H1 (cell line): Measurements from ENCODE around the gene LPXN. TPM values are rescaled to one million over a fixed set of nuclear protein-coding genes. Genes with fewer than 3 reads are reported as not detected.

ENCODE experiments used
- BACH1 ChIP-seq: IDR thresholded peaks from 2 replicates; pipeline ENCODE4 v1.6.1; 2012; ENCODE audit warnings: low read length, improper control_type of control experiment
- BCL11A ChIP-seq, 2 experiments: IDR thresholded peaks; one replicate each; pipeline ENCODE4 v1.6.1; 2011; ENCODE audit warnings: low read depth in 2 of 2, low read length in 2 of 2, mild to moderate bottlenecking in 2 of 2
- CBX5 ChIP-seq: fragments of 300-800, 300-1000 bp; sonication (generic); IDR thresholded peaks from 2 replicates; pipeline ENCODE4 v1.7.1; 2016; ENCODE audit warnings: antibody characterized with exemption, low read length, low read depth
- EZH2 ChIP-seq: fragments of 200-600 bp; sonication (generic); IDR thresholded peaks from 2 replicates; pipeline ENCODE4 v1.7.1; 2012; ENCODE audit warnings: low read depth, mild to moderate bottlenecking, moderate library complexity, low read length, inconsistent platforms; ENCODE audit not compliant: severe bottlenecking
- SP1 ChIP-seq: IDR thresholded peaks from 2 replicates; pipeline ENCODE4 v1.6.1; 2011; ENCODE audit warnings: low read depth, low read length
- TCF12 ChIP-seq: IDR thresholded peaks from 2 replicates; pipeline ENCODE4 v1.6.1; 2011; ENCODE audit warnings: low read depth, mild to moderate bottlenecking, low read length
- polyA plus RNA-seq, 7 experiments: library from polyadenylated mRNA; depleted of rRNA in 3 of 7; stranded (reverse) in 5 of 7; unstranded in 2 of 7; fragments of >200 nt in 5 of 7; fragments of 200-250 nt in 2 of 7; gene quantifications; 1 replicate in 5 of 7; 2 replicates in 1 of 7; 4 replicates in 1 of 7; pipeline versions ENCODE4 v1.2.1 to v1.2.3, GENCODE V29; 2011 to 2013; ENCODE audit warnings: missing spikeins in 2 of 7, mixed read lengths in 2 of 7
- total RNA-seq: library from RNA; stranded (reverse); fragmentation: NEBNext Ultra II Directional; extraction: Animal tissue kit (Norgen Biotek cat#: 25700); gene quantifications from 2 replicates; pipeline ENCODE4 v1.2.1, GENCODE V29; 2021
- TF ChIP-seq, protein P1 (sequence below): fragments of 300-600 bp; sonication (generic); IDR thresholded peaks from 2 replicates; pipeline ENCODE4 v1.7.1; 2012; ENCODE audit warnings: low read length, moderate library complexity, mild to moderate bottlenecking, inconsistent platforms; ENCODE audit not compliant: insufficient replicate concordance
- TF ChIP-seq, protein P2 (sequence below): IDR thresholded peaks from 2 replicates; pipeline ENCODE4 v1.6.1; 2011; ENCODE audit warnings: low read depth, mild to moderate bottlenecking, low read length; ENCODE audit not compliant: insufficient read depth

The LPXN gene
- total and polyA plus RNA-seq, 2 of the 8 experiments (the other 6 are each of a cell fraction or from before 2014, with no cell fraction given): 1.4 to 2.7 TPM

- TF ChIP-seq, protein P1, sequence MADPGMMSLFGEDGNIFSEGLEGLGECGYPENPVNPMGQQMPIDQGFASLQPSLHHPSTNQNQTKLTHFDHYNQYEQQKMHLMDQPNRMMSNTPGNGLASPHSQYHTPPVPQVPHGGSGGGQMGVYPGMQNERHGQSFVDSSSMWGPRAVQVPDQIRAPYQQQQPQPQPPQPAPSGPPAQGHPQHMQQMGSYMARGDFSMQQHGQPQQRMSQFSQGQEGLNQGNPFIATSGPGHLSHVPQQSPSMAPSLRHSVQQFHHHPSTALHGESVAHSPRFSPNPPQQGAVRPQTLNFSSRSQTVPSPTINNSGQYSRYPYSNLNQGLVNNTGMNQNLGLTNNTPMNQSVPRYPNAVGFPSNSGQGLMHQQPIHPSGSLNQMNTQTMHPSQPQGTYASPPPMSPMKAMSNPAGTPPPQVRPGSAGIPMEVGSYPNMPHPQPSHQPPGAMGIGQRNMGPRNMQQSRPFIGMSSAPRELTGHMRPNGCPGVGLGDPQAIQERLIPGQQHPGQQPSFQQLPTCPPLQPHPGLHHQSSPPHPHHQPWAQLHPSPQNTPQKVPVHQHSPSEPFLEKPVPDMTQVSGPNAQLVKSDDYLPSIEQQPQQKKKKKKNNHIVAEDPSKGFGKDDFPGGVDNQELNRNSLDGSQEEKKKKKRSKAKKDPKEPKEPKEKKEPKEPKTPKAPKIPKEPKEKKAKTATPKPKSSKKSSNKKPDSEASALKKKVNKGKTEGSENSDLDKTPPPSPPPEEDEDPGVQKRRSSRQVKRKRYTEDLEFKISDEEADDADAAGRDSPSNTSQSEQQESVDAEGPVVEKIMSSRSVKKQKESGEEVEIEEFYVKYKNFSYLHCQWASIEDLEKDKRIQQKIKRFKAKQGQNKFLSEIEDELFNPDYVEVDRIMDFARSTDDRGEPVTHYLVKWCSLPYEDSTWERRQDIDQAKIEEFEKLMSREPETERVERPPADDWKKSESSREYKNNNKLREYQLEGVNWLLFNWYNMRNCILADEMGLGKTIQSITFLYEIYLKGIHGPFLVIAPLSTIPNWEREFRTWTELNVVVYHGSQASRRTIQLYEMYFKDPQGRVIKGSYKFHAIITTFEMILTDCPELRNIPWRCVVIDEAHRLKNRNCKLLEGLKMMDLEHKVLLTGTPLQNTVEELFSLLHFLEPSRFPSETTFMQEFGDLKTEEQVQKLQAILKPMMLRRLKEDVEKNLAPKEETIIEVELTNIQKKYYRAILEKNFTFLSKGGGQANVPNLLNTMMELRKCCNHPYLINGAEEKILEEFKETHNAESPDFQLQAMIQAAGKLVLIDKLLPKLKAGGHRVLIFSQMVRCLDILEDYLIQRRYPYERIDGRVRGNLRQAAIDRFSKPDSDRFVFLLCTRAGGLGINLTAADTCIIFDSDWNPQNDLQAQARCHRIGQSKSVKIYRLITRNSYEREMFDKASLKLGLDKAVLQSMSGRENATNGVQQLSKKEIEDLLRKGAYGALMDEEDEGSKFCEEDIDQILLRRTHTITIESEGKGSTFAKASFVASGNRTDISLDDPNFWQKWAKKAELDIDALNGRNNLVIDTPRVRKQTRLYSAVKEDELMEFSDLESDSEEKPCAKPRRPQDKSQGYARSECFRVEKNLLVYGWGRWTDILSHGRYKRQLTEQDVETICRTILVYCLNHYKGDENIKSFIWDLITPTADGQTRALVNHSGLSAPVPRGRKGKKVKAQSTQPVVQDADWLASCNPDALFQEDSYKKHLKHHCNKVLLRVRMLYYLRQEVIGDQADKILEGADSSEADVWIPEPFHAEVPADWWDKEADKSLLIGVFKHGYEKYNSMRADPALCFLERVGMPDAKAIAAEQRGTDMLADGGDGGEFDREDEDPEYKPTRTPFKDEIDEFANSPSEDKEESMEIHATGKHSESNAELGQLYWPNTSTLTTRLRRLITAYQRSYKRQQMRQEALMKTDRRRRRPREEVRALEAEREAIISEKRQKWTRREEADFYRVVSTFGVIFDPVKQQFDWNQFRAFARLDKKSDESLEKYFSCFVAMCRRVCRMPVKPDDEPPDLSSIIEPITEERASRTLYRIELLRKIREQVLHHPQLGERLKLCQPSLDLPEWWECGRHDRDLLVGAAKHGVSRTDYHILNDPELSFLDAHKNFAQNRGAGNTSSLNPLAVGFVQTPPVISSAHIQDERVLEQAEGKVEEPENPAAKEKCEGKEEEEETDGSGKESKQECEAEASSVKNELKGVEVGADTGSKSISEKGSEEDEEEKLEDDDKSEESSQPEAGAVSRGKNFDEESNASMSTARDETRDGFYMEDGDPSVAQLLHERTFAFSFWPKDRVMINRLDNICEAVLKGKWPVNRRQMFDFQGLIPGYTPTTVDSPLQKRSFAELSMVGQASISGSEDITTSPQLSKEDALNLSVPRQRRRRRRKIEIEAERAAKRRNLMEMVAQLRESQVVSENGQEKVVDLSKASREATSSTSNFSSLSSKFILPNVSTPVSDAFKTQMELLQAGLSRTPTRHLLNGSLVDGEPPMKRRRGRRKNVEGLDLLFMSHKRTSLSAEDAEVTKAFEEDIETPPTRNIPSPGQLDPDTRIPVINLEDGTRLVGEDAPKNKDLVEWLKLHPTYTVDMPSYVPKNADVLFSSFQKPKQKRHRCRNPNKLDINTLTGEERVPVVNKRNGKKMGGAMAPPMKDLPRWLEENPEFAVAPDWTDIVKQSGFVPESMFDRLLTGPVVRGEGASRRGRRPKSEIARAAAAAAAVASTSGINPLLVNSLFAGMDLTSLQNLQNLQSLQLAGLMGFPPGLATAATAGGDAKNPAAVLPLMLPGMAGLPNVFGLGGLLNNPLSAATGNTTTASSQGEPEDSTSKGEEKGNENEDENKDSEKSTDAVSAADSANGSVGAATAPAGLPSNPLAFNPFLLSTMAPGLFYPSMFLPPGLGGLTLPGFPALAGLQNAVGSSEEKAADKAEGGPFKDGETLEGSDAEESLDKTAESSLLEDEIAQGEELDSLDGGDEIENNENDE: no peak
- TF ChIP-seq BACH1 (no peak), EZH2 (no peak), SP1 (no peak), TCF12 (no peak), BCL11A (IDR thresholded peaks at IDR 0.05; ENCODE audit: low read depth in 2 of 2, low read length in 2 of 2) (no peak), CBX5 (no peak)
- TF ChIP-seq, protein P2, sequence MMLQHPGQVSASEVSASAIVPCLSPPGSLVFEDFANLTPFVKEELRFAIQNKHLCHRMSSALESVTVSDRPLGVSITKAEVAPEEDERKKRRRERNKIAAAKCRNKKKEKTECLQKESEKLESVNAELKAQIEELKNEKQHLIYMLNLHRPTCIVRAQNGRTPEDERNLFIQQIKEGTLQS: no peak
Observed at GRCh38 chr11:58531865-58532341, 43.8 kb downstream of the LPXN start (continued).
